Astrocyte (in vitro differentiated cells and primary cell): ENCODE data around the gene CHST3. TPM values are rescaled to one million over a fixed set of nuclear protein-coding genes. Genes with fewer than 3 reads are reported as not detected.
A peak's percentile ranks its signal among the peaks of the same experiment; 100 is the strongest.

ENCODE experiments used
- DNase-seq: peaks from one replicate; pipeline ENCODE4 v3.0.0-alpha.2; 2010; ENCODE audit warnings: low read depth
- FAIRE-seq: peaks from 2 replicates; lab custom pipeline; 2011; peaks lifted over from hg19 to GRCh38; lab: Jason Lieb, UNC
- H2AFZ ChIP-seq: 2 replicates; pipeline ENCODE4 v1.6.0; 2012; ENCODE audit warnings: low read depth, low read length, inconsistent platforms
- H3K27ac ChIP-seq: 2 replicates; pipeline ENCODE4 v1.5.1; 2011; ENCODE audit warnings: low read depth, low read length, inconsistent platforms
- H3K27me3 ChIP-seq: 2 replicates; pipeline ENCODE4 v1.6.0; 2011; ENCODE audit warnings: low read length, inconsistent platforms; ENCODE audit not compliant: insufficient read depth
- H3K36me3 ChIP-seq: 2 replicates; pipeline ENCODE4 v1.5.1; 2011; ENCODE audit warnings: low read length, inconsistent platforms; ENCODE audit not compliant: insufficient read depth
- H3K4me1 ChIP-seq: 2 replicates; pipeline ENCODE4 v1.5.1; 2011; ENCODE audit warnings: low read length, inconsistent platforms; ENCODE audit not compliant: insufficient read depth
- H3K4me2 ChIP-seq: 2 replicates; pipeline ENCODE4 v1.6.0; 2012; ENCODE audit warnings: low read length, inconsistent platforms
- H3K4me3 ChIP-seq: 2 replicates; pipeline ENCODE4 v1.5.1; 2011; ENCODE audit warnings: low read depth, mild to moderate bottlenecking, low read length, inconsistent platforms; ENCODE audit not compliant: insufficient read depth
- H3K79me2 ChIP-seq: 2 replicates; pipeline ENCODE4 v1.6.0; 2012; ENCODE audit warnings: mild to moderate bottlenecking, low read length, inconsistent platforms; ENCODE audit not compliant: insufficient read depth
- H3K9ac ChIP-seq: 2 replicates; pipeline ENCODE4 v1.6.0; 2012; ENCODE audit warnings: mild to moderate bottlenecking, low read length, inconsistent platforms
- H3K9me3 ChIP-seq: 2 replicates; pipeline ENCODE4 v1.5.1; 2012; ENCODE audit warnings: low read depth, mild to moderate bottlenecking, low read length, inconsistent platforms; ENCODE audit not compliant: insufficient read depth
- H4K20me1 ChIP-seq: 2 replicates; pipeline ENCODE4 v1.6.0; 2012; ENCODE audit warnings: low read length, inconsistent platforms; ENCODE audit not compliant: insufficient read depth
- H3K27ac Mint-ChIP-seq: one replicate; pipeline ENCODE4 v1.8.0; 2021; ENCODE audit warnings: mild to moderate bottlenecking, mixed read lengths; ENCODE audit not compliant: unreplicated experiment
- H3K27me3 Mint-ChIP-seq: one replicate; pipeline ENCODE4 v1.8.0; 2021; ENCODE audit warnings: low read depth, mixed read lengths; ENCODE audit not compliant: unreplicated experiment
- H3K36me3 Mint-ChIP-seq: one replicate; pipeline ENCODE4 v1.8.0; 2021; ENCODE audit warnings: low read depth, mixed read lengths; ENCODE audit not compliant: unreplicated experiment
- H3K4me1 Mint-ChIP-seq: one replicate; pipeline ENCODE4 v1.8.0; 2021; ENCODE audit warnings: low read depth, mixed read lengths; ENCODE audit not compliant: unreplicated experiment
- H3K4me3 Mint-ChIP-seq: one replicate; pipeline ENCODE4 v1.8.0; 2021; ENCODE audit warnings: mild to moderate bottlenecking, moderate library complexity, mixed read lengths; ENCODE audit not compliant: unreplicated experiment
- H3K9me3 Mint-ChIP-seq: one replicate; pipeline ENCODE4 v1.8.0; 2021; ENCODE audit warnings: mild to moderate bottlenecking, mixed read lengths; ENCODE audit not compliant: unreplicated experiment
- EZH2 ChIP-seq: IDR thresholded peaks from 2 replicates; pipeline ENCODE4 v1.6.1; 2012; ENCODE audit warnings: mild to moderate bottlenecking, low read length, inconsistent platforms; ENCODE audit not compliant: insufficient read depth
- total RNA-seq: library from RNA; stranded (reverse); gene quantifications from 2 replicates; pipeline ENCODE4 v1.2.1, GENCODE V29; 2021
- TF ChIP-seq, protein P1 (sequence below): IDR thresholded peaks from 2 replicates; pipeline ENCODE4 v1.5.1; 2011; ENCODE audit warnings: low read depth, mild to moderate bottlenecking, inconsistent platforms, low read length, moderate library complexity; ENCODE audit not compliant: insufficient read depth

CHST3 gene
- total RNA-seq, 1 donor from 2014 or later, result 43.5 TPM

DNA sequence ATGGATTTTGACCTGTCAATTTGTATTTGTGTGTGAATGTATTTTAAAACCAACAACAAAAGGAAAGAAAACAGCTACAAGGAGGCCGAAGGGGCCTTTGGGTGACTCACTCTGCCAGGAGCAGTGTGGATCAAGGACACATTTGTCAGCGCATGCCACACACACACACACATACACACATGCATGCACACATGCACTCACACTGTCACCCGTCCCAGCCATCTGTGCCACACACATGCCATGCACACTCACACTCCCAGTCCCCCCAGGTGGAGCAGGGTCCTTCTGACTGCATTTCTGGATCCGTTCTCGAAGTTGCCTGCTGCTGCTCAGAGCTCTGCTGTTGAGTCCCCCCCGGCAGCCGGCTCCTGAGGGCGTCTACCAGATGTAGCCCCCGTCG lies 98.2 kb downstream of the CHST3 start:
- Histone ChIP-seq H3K4me2 (no peak overlapping the region), H3K36me3 (no peaks in the 10 kb centered on the region), H4K20me1 (no peaks in the 10 kb centered on the region), H3K9ac (no peak overlapping the region), H3K4me1 (peaks cover 6% of the 10 kb centered on the region), H3K27me3 (peaks cover 17% of the 10 kb centered on the region), H3K4me3 (no peak overlapping the region), H3K9me3 (no peaks in the 10 kb centered on the region), H3K79me2 (no peaks in the 10 kb centered on the region), H3K27ac (no peak overlapping the region), H2AFZ (no peak overlapping the region)
- H3K27ac Mint-ChIP-seq, result peak overlapping the region; percentile 2
- no peaks in the 10 kb centered on the region for H3K9me3 Mint-ChIP-seq
- peaks cover 37% of the 10 kb centered on the region for H3K27me3 Mint-ChIP-seq
- no peak overlapping the region for H3K4me3 Mint-ChIP-seq
- peaks cover 4% of the 10 kb centered on the region for H3K36me3 Mint-ChIP-seq
- FAIRE-seq (no peak), DNase-seq (no peak)
- TF ChIP-seq EZH2, result no peak
- TF ChIP-seq, protein P1, sequence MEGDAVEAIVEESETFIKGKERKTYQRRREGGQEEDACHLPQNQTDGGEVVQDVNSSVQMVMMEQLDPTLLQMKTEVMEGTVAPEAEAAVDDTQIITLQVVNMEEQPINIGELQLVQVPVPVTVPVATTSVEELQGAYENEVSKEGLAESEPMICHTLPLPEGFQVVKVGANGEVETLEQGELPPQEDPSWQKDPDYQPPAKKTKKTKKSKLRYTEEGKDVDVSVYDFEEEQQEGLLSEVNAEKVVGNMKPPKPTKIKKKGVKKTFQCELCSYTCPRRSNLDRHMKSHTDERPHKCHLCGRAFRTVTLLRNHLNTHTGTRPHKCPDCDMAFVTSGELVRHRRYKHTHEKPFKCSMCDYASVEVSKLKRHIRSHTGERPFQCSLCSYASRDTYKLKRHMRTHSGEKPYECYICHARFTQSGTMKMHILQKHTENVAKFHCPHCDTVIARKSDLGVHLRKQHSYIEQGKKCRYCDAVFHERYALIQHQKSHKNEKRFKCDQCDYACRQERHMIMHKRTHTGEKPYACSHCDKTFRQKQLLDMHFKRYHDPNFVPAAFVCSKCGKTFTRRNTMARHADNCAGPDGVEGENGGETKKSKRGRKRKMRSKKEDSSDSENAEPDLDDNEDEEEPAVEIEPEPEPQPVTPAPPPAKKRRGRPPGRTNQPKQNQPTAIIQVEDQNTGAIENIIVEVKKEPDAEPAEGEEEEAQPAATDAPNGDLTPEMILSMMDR, result no peak
- H3K4me1 Mint-ChIP-seq, result peaks cover 3% of the 10 kb centered on the region

Other genes with a start within 250 kb of the CHST3 start
- not detected in 2 replicates for gene C10orf105, start 244.6 kb upstream of the CHST3 start, total RNA-seq
- 2.9 and 3.4 TPM in 2 replicates for gene VSIR, start 190.9 kb upstream of the CHST3 start, total RNA-seq
- gene PSAP, start 113.1 kb upstream of the CHST3 start, total RNA-seq, result 1,120 and 1,191 TPM in 2 replicates
- gene SPOCK2, start 124.2 kb downstream of the CHST3 start, total RNA-seq, result 0.89 and 1.4 TPM in 2 replicates